GM18858 (cell line): ENCODE data around the gene RND2.
"Not testable (repeated sequence)": the region's sequence is repeated elsewhere in the genome, so short reads cannot be mapped to it uniquely, and the experiment has no call there.

Source experiments
- ATAC-seq: cut with Tn5 transposase; IDR thresholded peaks from one replicate; pipeline ENCODE4 v1.9.1; 2021; ENCODE audit not compliant: unreplicated experiment

RND2 gene

GRCh38 chr17:43024407-43025289 lies at the start of gene RND2:
RND2 (plus strand) TSS chr17:43025231; CDS start chr17:43025348, 117 bp downstream.
- ATAC-seq = peak; percentile 40

GRCh38 chr17:42975265-42975664 lies 49.8 kb upstream of the RND2 start:
- ATAC-seq = no peak

GRCh38 chr17:42975701-42976100 lies 49.3 kb upstream of the RND2 start:
- ATAC-seq = not testable (repeated sequence)

GRCh38 chr17:42979511-42980273 lies 45.3 kb upstream of the RND2 start, which contains the start of gene PTGES3L:
PTGES3L (minus strand) TSS chr17:42980080; CDS start chr17:42980053, 27 bp downstream.
- no peak for ATAC-seq

GRCh38 chr17:42980274-42980765 lies 44.7 kb upstream of the RND2 start, which contains the start of gene RUNDC1:
RUNDC1 (plus strand) TSS chr17:42980565; CDS start chr17:42980577, 12 bp downstream.
- peak; percentile 16 for ATAC-seq

- ATAC-seq = peak; percentile 36
Measured at GRCh38 chr17:42980766-42981397, 44.1 kb upstream of the RND2 start.

GRCh38 chr17:42982266-42982665 lies 42.8 kb upstream of the RND2 start:
- ATAC-seq = no peak

GRCh38 chr17:42985225-42985624 lies 39.8 kb upstream of the RND2 start:
- peak; percentile 42 for ATAC-seq

GRCh38 chr17:42989141-42989540 lies 35.9 kb upstream of the RND2 start:
- ATAC-seq = no peak

- no peak for ATAC-seq
Measured at GRCh38 chr17:42989726-42990652, 35.0 kb upstream of the RND2 start.

- no peak for ATAC-seq
Measured at GRCh38 chr17:42991471-42991870, 33.6 kb upstream of the RND2 start.

- ATAC-seq = no peak
Measured at GRCh38 chr17:42992872-42993271, 32.2 kb upstream of the RND2 start.

- not testable (repeated sequence) for ATAC-seq
Measured at GRCh38 chr17:42993913-42994312, 31.1 kb upstream of the RND2 start.

GRCh38 chr17:42997390-42997983 lies 27.5 kb upstream of the RND2 start:
- no peak for ATAC-seq

GRCh38 chr17:42997984-42998938 lies 26.8 kb upstream of the RND2 start, which contains the start of gene RPL27:
RPL27 (plus strand) TSS chr17:42998419; CDS start chr17:42998751, 332 bp downstream.
- peak; percentile 87 for ATAC-seq

GRCh38 chr17:42999003-42999525 lies 26.0 kb upstream of the RND2 start:
- ATAC-seq = no peak

- ATAC-seq = not testable (repeated sequence)
Measured at GRCh38 chr17:43000894-43001293, 24.1 kb upstream of the RND2 start.

GRCh38 chr17:43003542-43004172 lies 21.4 kb upstream of the RND2 start:
- ATAC-seq = no peak
